IPS-15b (cell line): ENCODE results near the gene TPM2.

Source experiments
- H3K27me3 ChIP-seq: one replicate; pipeline ENCODE4 v1.6.1; 2013; ENCODE audit warnings: low read length; ENCODE audit not compliant: control insufficient read depth, insufficient read depth
- H3K36me3 ChIP-seq: one replicate; pipeline ENCODE4 v1.6.1; 2013; ENCODE audit warnings: low read length; ENCODE audit not compliant: control insufficient read depth, insufficient read depth
- H3K4me1 ChIP-seq: one replicate; pipeline ENCODE4 v1.6.1; 2013; ENCODE audit warnings: mild to moderate bottlenecking, low read length; ENCODE audit not compliant: control insufficient read depth, insufficient read depth
- H3K4me3 ChIP-seq: one replicate; pipeline ENCODE4 v1.5.1; 2013; ENCODE audit warnings: low read depth, low read length
- H3K9ac ChIP-seq: one replicate; pipeline ENCODE4 v1.6.1; 2013; ENCODE audit warnings: low read depth, mild to moderate bottlenecking, low read length
- H3K9me3 ChIP-seq: one replicate; pipeline ENCODE4 v1.6.1; 2013; ENCODE audit warnings: mild to moderate bottlenecking, low read length; ENCODE audit not compliant: control insufficient read depth, insufficient read depth

Gene TPM2

GRCh38 chr9:35716230-35716629 is 26.5 kb upstream of the TPM2 start:
- no peaks in the 10 kb centered on the region for H3K4me1 ChIP-seq
- H3K9ac ChIP-seq = no peak overlapping the region
- peaks cover 77% of the 10 kb centered on the region for H3K36me3 ChIP-seq

GRCh38 chr9:35714579-35715252 is 25.0 kb upstream of the TPM2 start:
- Histone ChIP-seq H3K4me3 (no peak overlapping the region), H3K27me3 (no peaks in the 10 kb centered on the region), H3K9ac (no peak overlapping the region), H3K9me3 (no peaks in the 10 kb centered on the region), H3K4me1 (no peaks in the 10 kb centered on the region), H3K36me3 (peaks cover 76% of the 10 kb centered on the region)

More at GRCh38 chr9:35716230-35716629, 26.5 kb upstream of the TPM2 start:
- no peak overlapping the region for H3K4me3 ChIP-seq
- no peaks in the 10 kb centered on the region for H3K27me3 ChIP-seq
- no peaks in the 10 kb centered on the region for H3K9me3 ChIP-seq

DNA sequence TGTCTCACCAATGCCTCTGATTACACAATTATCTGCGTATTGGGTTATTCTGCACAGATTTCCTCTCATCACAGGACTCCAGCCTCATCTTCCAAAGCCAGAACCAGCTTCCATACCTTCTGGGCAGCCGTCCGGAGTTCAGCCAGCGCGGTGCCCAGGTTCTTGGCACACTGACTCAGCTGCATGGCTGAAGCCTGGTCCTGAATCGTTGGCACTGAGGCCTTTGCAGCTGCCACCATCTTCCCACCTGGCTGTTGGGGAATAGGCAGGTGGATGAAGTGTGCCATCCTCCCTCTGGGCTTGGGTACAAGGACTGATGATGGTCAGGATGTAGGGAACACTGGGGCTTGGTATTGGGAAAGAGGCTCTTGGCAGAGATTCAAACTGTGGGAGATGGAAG is 24.4 kb upstream of the TPM2 start:
- peaks cover 70% of the 10 kb centered on the region for H3K36me3 ChIP-seq
- no peak overlapping the region for H3K4me3 ChIP-seq
- no peaks in the 10 kb centered on the region for H3K27me3 ChIP-seq
- H3K9ac ChIP-seq = no peak overlapping the region
- H3K4me1 ChIP-seq = no peaks in the 10 kb centered on the region
- H3K9me3 ChIP-seq = no peaks in the 10 kb centered on the region

DNA sequence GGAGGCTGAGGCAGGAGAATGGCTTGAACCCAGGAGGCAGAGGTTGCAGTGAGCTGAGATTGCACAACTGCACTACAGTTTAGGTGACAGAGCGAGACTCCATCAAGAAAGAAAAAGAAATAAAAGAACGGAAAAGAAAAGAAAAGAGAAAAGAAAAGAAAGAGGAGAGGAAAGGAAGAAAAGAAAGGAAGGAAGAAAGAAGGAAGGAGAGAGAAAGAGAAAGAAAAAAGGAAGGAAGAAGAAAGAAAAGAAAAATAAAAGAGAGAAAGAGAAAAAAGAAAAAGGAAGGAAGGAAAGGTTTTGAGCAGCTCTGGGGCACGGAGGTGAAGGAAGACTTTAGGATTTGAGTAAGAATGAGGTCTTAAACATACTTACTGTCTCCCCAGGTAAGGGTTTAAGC is 23.9 kb upstream of the TPM2 start:
- H3K36me3 ChIP-seq = peaks cover 64% of the 10 kb centered on the region
- no peaks in the 10 kb centered on the region for H3K27me3 ChIP-seq
- H3K9ac ChIP-seq = no peak overlapping the region
- no peak overlapping the region for H3K4me3 ChIP-seq
- no peaks in the 10 kb centered on the region for H3K4me1 ChIP-seq
- no peaks in the 10 kb centered on the region for H3K9me3 ChIP-seq

DNA sequence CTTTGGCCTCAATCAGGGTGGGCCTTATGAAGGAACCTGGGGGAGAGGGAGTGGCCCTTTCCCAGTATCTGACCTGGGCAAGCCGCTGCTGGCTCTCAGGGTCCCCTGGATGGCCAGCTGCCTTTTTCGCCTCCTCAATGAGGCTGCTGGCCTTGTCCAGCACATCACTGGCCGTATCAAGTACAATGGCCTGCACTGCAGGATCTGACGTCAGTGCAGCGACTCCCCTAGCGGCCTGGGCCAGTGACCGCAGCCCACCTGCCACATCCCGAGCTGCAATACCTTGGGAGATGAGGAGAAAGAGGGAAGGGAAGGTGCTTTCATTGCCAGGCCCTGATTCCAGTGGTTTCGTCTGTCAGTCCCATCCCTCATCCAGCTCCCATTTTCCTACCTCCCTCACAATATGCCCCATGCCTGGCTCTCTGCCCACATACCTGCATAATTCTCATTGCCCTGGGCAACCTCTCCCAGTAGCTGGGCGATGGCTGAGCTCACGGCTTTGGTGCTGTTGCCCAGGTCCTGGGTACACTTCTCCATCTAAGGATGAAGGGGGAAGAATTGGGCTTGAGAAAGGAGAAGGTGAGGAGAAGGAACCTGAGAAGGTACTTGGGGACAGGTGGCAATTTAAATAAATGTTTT is 23.2 kb upstream of the TPM2 start:
- H3K36me3 ChIP-seq = peaks cover 63% of the 10 kb centered on the region
- no peak overlapping the region for H3K4me3 ChIP-seq

DNA sequence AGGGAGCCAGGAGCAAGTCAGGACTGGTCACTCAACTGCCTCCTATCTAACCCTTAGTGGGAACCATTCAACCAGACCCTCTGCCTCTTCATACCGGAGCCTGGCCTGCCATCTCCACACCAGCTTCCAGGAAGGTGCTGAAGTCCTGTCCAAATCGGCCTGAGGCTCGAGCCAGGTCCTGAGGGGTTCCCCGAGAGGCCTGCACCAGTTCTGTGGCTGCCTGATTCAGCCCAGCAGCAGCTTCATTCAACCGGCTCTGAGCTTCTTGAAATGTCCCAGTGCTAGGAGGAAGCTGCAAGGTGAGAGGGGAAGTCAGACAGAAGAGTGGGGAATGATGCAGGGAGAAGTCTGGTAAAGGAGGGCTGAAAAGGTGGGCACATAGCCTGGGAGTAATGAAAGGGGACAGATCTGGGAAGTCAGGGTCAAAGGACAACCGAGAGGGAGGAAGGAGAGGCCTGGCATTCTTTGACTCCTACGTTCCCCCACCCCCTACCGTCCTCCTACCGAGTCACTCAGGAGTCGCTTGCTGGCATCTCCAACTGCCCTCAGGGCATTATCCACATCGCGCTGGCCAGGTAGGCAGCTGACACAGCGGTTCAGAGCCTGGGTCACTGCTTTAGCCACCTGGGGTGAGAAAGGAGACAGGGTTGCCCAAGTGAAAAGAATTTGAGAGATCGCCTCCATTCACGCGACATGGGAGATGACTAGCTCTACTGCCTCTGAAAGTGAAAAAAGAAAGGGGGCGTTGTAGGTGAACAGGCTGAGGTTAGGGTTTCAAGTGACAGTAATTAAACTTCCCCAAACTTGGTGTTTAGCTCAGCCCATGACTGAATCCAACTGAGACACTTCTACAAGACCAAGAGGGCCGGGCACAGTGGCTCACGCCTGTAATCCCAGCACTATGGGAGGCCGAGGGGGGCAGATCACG is 22.0 kb upstream of the TPM2 start:
- H3K9me3 ChIP-seq = no peaks in the 10 kb centered on the region
- no peak overlapping the region for H3K4me3 ChIP-seq
- no peak overlapping the region for H3K9ac ChIP-seq
- no peaks in the 10 kb centered on the region for H3K4me1 ChIP-seq
- H3K36me3 ChIP-seq = peaks cover 63% of the 10 kb centered on the region
- H3K27me3 ChIP-seq = no peaks in the 10 kb centered on the region

More for the DNA sequence above, 23.2 kb upstream of the TPM2 start:
- no peaks in the 10 kb centered on the region for H3K27me3 ChIP-seq
- no peaks in the 10 kb centered on the region for H3K9me3 ChIP-seq
- no peaks in the 10 kb centered on the region for H3K4me1 ChIP-seq
- H3K9ac ChIP-seq = no peak overlapping the region

GRCh38 chr9:35710818-35711500 is 21.2 kb upstream of the TPM2 start:
- no peaks in the 10 kb centered on the region for H3K9me3 ChIP-seq
- peaks cover 66% of the 10 kb centered on the region for H3K36me3 ChIP-seq
- H3K9ac ChIP-seq = no peak overlapping the region
- no peaks in the 10 kb centered on the region for H3K27me3 ChIP-seq
- H3K4me1 ChIP-seq = no peaks in the 10 kb centered on the region
- no peak overlapping the region for H3K4me3 ChIP-seq

GRCh38 chr9:35708146-35708545 is 18.4 kb upstream of the TPM2 start:
- no peaks in the 10 kb centered on the region for H3K4me1 ChIP-seq
- no peaks in the 10 kb centered on the region for H3K27me3 ChIP-seq
- H3K9me3 ChIP-seq = no peaks in the 10 kb centered on the region
- H3K4me3 ChIP-seq = no peak overlapping the region
- H3K36me3 ChIP-seq = peaks cover 76% of the 10 kb centered on the region
- no peak overlapping the region for H3K9ac ChIP-seq

GRCh38 chr9:35706951-35707350 is 17.2 kb upstream of the TPM2 start:
- H3K36me3 ChIP-seq = peaks cover 80% of the 10 kb centered on the region

GRCh38 chr9:35705836-35706430 is 16.2 kb upstream of the TPM2 start:
- Histone ChIP-seq H3K4me3 (no peak overlapping the region), H3K4me1 (no peaks in the 10 kb centered on the region), H3K27me3 (no peaks in the 10 kb centered on the region), H3K9ac (no peak overlapping the region), H3K9me3 (no peaks in the 10 kb centered on the region), H3K36me3 (peaks cover 76% of the 10 kb centered on the region)

More at GRCh38 chr9:35706951-35707350, 17.2 kb upstream of the TPM2 start:
- Histone ChIP-seq H3K4me1 (no peaks in the 10 kb centered on the region), H3K9ac (no peak overlapping the region), H3K9me3 (no peaks in the 10 kb centered on the region), H3K27me3 (no peaks in the 10 kb centered on the region), H3K4me3 (no peak overlapping the region)

DNA sequence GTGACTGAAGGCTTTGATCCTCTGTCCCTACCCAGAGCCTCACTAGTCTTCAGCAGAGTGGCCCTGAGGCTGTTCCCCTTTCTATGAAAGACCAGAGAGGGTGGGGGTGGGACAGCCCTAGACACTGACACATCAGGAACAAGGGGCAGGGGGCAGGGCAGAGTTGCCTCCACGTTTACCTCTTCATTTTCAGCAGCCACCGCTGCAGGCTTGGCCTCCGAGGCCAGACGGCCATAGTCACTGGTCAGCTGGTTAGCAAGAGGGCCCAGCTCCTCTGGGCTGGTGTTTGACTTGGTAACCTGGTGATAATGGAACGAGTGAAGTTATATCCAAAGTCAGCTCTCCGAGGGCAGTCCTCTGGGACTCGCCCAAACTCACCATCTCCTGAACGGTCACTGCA is 15.6 kb upstream of the TPM2 start:
- Histone ChIP-seq H3K36me3 (peaks cover 72% of the 10 kb centered on the region), H3K9me3 (no peaks in the 10 kb centered on the region), H3K9ac (no peak overlapping the region), H3K27me3 (no peaks in the 10 kb centered on the region), H3K4me1 (no peaks in the 10 kb centered on the region), H3K4me3 (no peak overlapping the region)
